GM12865 (cell line): Measurements from ENCODE around the gene GALNT17.
"Not testable (repeated sequence)": the region's sequence is repeated elsewhere in the genome, so short reads cannot be mapped to it uniquely, and the experiment has no call there.

ENCODE experiments used
- DNase-seq: peaks from one replicate; pipeline ENCODE4 v3.0.0; 2010; ENCODE audit warnings: low read depth
- H3K4me3 ChIP-seq: 2 replicates; pipeline ENCODE4 v1.5.1; 2011; ENCODE audit warnings: mild to moderate bottlenecking, low read depth, low read length, control low read depth
- CTCF ChIP-seq: IDR thresholded peaks from 2 replicates; pipeline ENCODE4 v1.5.1; 2011; ENCODE audit warnings: low read length, control low read depth, low read depth, inconsistent platforms; ENCODE audit not compliant: insufficient read depth; ENCODE audit errors: missing control alignments

Gene GALNT17

DNA sequence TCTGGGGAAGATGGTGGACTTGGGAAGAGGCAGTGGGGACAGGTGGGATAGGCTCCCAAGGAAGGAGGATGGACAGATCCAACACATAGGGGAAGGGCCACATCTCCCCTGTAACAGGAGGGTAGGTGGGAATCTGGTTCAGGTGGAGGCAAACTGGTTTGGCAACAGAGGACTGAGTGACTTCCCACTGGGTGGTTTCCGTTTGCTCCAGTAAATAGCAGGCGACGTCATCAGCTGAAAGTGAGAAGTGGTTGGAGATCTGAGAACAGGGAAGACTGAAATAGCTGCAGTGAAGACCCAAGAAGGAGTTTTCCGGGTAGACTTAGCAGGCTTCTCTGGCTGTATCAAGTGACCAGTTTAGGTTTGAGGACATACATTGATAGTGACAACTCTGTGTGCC is 504.4 kb downstream of the GALNT17 start:
- no peak for TF ChIP-seq CTCF
- no peak overlapping the region for H3K4me3 ChIP-seq
- DNase-seq = no peak

- no peak overlapping the region for H3K4me3 ChIP-seq
- DNase-seq = no peak
- TF ChIP-seq CTCF = no peak
Measured at GRCh38 chr7:71637578-71637977, 505.6 kb downstream of the GALNT17 start.

- no peak for DNase-seq
- TF ChIP-seq CTCF = no peak
- H3K4me3 ChIP-seq = no peak overlapping the region
Measured at GRCh38 chr7:71638108-71638507, 506.2 kb downstream of the GALNT17 start.

- DNase-seq = no peak
- no peak for TF ChIP-seq CTCF
- no peak overlapping the region for H3K4me3 ChIP-seq
Measured at GRCh38 chr7:71639382-71640085, 507.6 kb downstream of the GALNT17 start.

DNA sequence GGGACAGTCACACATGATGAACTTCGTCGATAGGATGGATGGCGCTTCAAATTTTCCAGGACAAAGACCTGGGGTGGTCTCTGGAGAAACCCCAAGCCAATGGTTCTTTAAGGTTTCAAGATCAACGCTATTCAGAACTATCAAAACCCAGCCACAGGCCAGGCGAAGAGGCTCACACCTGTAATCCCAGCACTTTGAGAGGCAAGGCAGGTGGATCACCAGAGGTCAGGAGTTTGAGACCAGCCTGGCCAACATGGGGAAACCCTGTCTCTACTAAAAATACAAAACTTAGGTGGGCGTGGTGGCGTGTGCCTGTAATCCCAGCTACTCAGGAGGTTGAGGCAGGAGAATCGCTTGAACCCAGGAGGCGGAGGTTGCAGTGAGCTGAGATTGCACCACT is 511.1 kb downstream of the GALNT17 start:
- not testable (repeated sequence) for H3K4me3 ChIP-seq, DNase-seq

DNA sequence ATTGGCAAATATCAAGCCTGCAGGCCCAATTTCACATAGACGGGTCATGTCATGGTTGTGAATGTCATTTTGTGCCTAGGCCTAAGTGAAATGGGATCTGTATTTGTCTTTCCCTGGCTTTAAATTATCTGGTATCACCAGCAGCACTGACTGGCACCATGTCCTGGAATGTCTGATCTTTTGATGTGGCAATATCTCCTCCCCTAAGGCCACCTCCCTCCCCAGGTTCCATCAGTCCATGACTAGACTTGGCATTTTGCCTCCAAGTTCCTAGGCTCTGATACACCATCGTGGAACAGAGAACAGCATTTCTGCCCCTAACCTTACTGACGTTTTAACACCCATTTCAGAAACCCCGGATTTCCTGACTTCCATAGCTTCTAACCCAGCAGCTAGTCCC is 513.9 kb downstream of the GALNT17 start:
- no peak for TF ChIP-seq CTCF
- no peak overlapping the region for H3K4me3 ChIP-seq
- no peak for DNase-seq

GRCh38 chr7:71649812-71650211 is 517.9 kb downstream of the GALNT17 start:
- DNase-seq = no peak
- H3K4me3 ChIP-seq = no peak overlapping the region
- no peak for TF ChIP-seq CTCF
